Measurements from ENCODE around the gene KRT80.
A peak's percentile ranks its signal among the peaks of the same experiment; 100 is the strongest.

The KRT80 gene

DNA sequence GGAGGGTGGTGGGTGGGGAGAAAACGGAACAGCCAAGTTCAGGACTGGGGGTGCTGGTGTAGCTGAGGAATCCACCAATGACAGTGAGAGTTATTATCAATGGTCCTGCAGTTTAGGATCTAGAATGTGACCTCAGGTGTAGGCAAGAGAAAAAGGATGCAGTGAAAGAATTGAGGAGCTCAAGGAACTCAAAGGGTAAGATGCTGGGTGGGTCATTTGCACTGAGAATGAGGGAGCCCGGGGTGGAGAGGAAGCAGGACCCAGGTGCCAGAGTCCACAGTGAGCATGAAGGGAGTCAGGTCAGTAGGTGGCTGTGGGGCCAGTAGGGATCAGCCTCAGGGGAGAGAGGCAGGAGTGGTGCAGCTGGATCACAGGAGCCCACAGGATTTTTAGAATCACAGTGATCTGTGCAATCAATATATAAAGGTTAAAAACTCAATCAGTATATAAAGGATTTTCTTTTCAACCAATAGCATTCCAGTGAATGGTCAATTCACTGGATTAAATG, 38.1 kb upstream of the KRT80 start:
- no peak for DNase-seq (ENCODE audit: low spot score)

DNA sequence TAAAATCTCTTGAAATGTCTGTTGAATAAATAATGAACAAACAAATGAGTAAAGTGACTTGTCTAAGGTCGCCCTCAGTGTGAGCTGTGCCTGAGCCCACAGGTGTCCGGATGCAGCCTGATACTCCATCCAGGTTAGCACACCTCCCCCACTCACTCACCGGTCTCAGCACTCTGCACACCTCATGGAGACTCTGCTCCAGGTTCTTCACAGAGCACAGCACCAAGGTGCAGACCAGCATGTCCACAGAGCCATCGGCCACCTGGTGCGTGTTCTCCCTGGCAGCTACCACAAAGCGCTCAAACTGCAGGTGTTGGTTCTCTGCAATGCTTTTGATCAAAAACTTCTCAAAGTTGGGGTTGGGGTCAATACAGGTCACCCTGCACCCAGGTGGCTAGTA, 37.1 kb upstream of the KRT80 start:
- no peak for DNase-seq (ENCODE audit: low spot score)

DNA sequence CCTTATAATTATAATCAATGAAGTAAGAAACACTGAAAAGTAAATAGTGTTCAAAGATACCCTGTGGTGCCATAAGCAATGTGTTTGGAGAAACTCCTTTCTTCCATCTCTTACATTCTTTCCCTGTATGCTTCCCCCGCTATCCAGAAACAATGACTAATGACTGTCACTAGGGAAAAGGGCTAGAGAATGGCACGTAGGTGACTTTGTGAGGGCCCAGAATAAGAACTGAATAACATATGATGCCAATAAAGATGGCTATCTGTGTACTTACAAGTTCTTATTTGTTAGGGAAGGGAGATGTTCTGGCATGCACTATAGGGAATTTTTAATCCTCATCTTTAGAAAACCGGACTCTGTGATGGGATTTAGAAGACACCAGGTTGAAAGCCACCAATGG, 36.6 kb upstream of the KRT80 start:
- DNase-seq (ENCODE audit: low spot score) = no peak

DNA sequence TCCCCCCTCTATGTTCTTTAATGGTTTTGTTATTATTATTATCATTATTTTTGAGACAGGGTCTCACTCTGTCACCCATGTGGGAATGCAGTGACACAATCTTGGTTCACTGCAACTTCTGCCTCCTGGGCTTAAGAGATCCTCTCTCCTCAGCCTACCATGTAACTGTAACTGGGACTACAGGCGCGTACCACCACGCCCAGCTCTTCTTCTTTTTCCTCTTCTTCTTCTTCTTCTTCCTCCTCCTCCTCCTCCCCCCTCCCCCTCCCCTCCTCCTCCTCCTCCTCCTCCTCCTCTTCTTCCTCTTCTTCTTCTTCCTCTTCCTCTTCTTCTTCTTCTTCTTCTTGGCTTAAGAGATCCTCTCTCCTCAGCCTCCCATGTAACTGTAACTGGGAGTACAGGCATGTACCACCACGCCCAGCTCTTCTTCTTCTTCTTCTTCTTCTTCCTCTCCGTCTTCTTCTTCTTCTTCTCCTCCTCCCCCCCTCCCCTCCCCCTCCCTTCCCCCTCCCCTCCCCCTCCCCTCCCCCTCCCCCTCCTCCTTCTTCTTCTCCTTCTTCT, 35.9 kb upstream of the KRT80 start:
- DNase-seq (ENCODE audit: low spot score) = no peak

DNA sequence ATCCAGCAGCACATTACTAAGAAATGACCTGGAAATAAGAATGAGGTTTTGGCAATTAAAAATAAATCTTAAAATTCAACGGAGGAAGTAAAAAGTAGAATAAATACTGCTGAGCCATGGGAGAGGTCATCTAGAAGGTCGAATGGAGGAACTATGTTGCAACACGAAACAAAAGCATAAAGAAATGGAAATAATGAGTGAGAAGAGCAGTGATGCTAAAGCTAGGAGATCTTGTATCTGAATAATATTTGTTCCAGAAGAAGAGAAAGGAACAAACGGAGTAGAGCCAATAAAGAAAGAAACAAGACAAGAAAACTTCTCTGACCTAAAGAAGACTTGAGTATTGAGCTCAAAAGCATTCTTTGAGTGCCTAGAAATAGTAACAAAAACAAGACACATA, 34.6 kb upstream of the KRT80 start:
- no peak for DNase-seq (ENCODE audit: low spot score)

DNA sequence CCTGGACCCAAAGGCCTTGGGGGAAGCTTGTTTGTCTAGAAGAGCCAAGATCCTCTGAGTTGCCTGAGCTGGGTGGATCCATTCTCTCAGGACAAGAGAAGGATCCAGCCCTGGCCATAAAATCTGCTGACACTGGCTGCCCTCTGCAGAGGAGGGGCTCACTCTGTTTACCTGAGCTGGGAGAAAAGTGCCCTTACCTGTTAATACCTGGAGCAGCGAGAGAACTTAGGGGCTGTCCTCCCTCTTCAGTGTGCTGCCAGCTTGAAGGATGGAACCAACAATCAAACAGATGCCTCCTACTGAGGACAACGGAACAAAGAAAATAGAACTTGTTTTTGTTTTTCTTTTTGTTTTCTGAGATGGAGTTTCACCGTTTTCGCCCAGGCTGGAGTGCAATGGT, 33.9 kb upstream of the KRT80 start:
- no peak for DNase-seq (ENCODE audit: low spot score)

DNA sequence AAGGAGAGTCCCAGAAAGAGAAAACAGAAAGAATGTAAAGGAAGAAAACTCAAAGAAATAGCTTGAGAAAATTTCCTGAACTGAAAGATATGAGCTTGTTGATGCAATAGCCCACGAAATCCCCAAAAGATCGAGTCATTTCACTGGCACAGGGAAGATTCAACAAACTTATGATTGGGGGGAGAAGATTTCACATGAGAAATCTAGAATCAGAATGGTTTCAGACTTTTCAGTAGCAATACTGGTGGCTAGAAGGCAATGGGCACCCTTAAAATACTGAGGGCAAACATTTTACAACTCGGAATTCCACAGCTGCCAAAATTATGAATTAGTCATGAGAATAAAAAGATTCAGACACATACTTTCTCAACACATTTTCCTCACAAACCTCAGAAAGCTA, 32.3 kb upstream of the KRT80 start:
- no peak for DNase-seq (ENCODE audit: low spot score)

DNA sequence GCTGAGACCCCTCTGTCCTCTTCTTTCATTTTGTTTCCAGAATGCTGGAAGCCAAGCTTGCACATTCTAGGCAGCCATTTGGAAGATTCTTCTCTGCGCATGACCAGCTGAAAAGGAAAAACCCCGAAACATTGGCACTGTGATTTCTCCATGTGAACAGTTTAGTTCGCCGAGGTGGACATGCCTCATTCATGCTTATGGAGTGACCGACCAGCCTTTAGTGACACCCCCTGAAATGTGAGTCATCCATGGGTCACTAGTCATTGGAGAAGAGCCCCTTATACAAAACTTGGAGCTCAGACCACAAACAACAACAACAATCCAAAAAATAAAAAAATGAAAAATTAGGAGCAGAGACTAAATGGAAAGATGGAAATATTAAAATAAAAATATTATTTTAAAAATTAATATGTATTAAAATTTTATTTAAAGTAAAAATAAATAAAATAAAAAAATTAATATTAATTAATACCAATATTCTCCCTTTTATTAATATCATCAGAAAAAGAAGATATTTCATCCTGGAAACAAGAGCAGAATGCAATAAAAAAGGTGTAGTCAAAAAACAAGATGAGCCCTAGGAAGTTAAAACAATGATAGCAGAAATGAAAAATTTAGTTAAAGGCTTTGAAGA, 31.7 kb upstream of the KRT80 start:
- no peak for DNase-seq (ENCODE audit: low spot score)

DNA sequence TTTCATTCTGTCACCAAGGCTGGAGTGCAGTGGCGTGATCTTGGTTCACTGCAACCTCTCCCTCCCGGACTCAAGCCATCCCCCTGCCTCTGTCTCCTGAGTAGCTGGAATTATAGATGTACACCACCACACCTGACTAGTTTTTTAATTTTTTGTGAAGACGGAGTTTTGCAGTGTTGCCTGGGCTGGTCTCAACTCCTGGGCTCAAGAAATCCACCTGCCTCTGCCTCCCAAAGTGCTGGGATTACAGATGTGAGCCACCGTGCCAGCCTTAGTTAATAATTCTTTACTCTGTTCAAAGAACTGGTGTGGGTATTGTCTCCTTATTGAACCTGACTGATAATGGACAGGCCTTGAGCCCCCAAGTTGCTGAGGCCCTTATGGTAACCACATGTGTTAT, 30.9 kb upstream of the KRT80 start:
- DNase-seq (ENCODE audit: low spot score) = no peak

DNA sequence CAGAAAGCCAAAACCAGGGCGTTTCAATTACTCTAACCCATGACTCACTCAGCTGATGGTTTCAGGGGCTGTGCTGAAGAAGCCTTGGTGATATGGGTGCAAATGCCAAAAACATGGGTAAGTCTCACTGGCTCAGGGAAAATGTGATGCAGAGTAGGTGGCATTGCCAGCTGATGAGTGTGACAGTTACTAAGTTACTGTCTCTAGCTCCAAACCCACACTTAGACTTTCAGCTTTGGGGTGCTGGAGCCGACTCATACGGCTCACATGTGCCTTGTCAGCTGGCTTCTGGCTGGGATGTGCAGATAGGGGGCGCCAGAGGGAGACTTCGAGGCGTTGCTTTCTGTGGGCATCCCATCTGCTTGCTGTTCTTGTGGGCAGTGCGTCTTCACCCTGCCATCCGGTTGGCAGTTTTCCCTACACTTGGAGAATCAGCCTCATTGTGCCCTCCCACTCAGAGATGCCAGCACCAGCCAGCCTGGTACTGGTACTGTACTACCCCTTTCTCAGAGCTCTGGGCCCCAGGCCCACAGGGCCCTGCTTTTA, 30.2 kb upstream of the KRT80 start:
- DNase-seq (ENCODE audit: low spot score) = no peak

DNA sequence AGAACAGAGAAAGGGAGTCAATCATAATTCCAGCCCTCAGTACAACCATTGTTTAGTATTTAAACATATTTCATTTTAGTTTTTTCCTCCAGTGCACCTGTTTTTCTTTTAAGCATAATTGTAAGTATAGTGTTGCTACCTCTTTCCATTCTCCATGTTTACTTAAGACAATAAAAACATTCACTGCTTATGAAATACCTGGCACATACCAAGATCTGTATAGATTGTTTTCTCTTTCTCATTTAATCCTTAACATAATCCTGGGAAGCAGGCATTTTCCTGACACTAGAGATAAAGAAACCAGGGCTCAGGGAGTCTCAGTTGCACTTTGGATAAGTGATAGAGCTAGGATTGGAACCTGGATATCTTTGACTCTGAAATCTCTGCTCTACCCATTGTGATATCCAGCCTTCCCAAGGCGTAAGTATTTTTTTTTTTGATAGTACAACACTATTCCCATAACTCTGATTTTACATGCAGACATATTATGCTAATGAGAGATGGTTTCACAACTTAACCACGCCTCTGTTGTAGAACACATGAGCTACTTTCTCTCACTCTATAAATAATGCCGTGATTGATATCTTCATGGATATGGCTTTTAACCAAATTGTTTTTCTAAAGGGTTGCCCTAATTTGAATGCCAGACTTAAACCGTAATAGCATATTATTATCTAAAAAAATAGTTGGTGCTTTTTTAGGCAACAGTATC, 29.4 kb upstream of the KRT80 start:
- no peak for DNase-seq (ENCODE audit: low spot score)

DNA sequence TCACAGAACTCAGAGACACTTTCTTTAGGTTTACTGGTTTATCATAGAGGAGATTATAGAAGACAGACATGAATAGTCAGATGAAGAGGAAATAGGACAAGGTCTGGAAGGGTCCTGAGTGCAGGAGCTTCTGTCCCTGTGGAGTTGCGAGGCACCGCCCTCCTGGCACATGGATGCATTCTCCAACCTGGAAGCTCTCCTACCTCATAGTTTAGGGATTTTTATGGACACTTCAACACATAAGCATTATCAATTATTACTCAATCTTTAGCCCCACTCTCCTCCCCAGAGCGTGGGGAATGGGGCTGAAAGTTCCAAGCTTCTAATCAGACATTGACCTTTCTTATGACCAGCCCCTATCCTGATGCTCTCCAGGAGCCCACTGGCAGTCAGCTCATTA, 28.7 kb upstream of the KRT80 start:
- no peak for DNase-seq (ENCODE audit: low spot score)

DNA sequence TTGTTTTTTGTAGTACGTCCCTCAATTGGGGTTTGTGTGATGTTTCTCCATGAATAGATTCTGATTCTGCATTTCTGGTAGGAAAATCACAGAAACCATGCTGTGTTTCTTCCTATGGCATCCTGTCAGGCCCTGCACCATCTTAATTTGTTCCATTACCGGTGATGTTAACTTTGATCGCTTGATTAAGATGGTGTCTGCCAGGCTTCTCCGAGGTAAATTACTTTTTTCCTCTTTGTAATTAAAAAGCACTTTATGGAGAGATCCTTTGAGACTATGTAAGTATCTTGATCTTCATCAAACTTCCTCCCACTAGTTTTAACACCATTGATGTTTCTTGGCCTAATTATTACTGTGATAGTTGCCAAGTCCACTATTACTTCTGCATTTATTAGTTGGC, 26.2 kb upstream of the KRT80 start:
- DNase-seq (ENCODE audit: low spot score) = no peak

DNA sequence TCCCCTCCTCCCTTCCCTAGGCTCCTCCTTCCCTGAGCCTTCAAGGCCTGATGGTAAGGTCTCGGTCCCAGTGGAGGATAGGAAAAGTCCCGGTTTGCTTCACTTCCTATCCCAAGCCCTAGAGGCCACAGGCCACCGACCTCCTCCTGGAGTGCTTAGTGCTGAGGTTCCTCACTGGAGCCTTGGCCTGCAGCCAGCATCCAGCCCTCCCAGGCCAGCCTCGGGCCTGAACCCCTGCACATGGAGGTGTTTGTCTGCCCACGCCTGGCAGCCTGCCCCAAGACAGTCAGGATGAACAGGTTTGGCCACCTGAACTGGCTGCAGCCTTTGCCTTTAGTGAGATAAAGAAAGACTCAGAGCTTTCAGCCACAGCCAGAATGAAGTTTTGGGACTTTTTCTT, 25.4 kb upstream of the KRT80 start:
- no peak for DNase-seq (ENCODE audit: low spot score)

DNA sequence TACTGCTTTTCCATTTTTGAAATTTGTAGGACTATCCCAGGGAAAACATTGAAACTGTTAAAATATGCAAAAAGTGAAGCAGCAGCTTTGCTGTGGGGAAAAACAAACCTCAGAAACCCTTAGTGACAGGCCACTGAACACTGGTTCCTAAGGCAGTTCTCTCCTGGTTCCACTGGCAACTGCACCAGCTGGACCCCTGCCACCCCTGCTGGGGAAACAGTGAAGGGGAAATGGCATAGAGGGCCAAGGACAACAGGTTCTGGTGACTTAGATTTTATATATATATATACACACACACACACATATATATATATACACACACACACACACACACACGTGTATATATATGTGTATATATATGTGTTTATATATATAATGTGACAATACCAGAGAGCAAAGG, 25.0 kb upstream of the KRT80 start:
- DNase-seq (ENCODE audit: low spot score) = no peak

DNA sequence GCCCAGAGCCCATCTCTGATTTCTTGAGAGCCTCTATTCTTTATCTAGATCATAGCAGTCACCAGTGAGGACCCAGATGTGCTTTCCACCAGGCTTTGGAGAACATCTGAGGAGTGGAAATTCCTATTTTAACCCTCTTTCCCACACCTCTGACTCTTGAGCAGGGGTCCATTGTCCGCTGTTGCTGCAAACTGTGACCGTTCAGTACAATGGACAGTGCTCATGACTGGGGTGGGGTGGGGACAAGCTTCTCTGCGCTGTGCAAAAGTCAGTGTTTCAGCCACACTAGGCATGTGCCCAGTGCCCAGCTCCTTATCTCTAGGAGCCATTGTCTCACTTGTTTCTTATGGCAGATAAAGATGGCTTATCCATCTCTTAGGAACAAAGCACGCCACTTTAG, 24.3 kb upstream of the KRT80 start:
- DNase-seq (ENCODE audit: low spot score) = no peak

DNA sequence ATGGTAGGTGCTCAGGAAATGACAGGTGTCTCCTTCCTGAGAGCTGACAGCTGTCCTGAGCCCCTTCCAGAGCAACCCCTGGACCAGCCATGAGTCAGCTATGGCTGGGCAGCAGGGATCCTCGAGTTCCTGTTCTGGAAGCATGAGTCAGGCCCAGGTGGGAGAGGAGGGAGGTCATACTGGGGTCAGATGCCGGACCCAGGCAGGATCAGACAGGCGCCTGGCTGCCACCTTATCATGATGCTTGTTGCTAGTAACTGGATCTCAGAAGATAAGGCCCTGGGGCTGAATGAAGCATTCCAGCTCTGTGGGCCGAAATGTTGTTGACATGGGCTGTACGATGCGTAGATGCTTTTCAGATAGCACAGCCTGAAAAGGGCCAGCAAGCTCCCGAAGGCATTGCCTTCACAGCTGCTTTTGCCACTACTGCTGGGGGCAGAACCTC, 23.8 kb upstream of the KRT80 start:
- peak; percentile 78 for DNase-seq (ENCODE audit: low spot score)

DNA sequence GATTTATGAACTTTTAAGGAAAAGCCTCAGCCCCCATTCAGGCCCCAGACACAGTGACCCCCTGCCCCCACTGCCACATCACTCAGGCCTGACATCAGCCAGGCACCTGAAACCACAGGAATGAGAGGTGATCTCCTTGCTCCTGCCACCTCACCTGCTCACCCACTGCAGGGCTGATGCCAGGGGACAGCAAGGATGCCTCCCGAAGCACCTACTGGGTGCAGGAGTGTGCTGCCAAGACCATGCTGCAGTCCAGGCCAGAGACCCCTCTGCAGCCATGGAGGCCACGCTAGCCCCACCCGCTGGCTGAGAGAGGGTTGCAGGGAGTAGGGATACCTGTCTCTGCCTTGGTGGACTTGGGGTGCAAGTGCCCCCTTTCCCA, 22.6 kb upstream of the KRT80 start:
- DNase-seq (ENCODE audit: low spot score) = no peak

DNA sequence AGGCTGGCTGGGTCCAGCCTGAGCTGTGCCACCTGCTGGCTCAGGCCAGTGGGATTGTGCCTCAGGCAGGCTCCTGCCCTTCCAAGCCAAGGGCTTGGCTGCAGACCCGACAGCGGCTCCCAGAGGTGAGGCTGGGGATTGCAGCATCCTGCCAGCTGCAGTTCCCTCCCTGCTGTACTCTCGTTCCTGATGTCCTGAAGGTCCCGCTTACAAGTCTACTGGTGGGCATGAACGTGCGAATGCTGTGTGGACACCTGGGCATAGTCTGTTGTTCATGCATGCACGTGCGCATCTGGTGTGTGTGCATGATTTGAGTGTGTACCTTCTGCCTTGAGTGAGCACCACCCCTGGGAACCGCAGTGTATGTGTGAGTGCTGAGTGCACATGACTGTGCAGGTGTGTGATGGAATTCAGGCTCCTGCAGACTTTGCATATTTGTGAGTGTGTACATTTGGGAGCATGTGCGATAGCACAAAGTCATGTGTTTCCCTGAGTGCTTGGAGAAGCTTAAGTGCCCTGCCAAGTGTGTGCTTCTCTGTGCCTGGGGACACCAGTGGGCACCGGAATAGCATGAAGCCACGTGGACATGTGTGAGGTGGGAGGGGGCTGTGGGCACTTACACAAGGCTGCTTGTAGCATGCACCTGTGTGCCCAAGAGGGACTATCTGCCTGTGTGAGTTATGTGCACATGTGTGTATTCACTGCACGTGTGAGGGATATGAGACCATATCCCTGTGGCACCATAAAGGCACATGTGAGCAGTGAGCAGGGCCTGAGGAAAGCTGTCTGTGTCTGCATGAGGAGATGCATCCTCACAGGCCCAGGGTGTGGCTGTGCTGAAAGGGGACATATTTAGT, 22.0 kb upstream of the KRT80 start:
- DNase-seq (ENCODE audit: low spot score) = peak; percentile 52

DNA sequence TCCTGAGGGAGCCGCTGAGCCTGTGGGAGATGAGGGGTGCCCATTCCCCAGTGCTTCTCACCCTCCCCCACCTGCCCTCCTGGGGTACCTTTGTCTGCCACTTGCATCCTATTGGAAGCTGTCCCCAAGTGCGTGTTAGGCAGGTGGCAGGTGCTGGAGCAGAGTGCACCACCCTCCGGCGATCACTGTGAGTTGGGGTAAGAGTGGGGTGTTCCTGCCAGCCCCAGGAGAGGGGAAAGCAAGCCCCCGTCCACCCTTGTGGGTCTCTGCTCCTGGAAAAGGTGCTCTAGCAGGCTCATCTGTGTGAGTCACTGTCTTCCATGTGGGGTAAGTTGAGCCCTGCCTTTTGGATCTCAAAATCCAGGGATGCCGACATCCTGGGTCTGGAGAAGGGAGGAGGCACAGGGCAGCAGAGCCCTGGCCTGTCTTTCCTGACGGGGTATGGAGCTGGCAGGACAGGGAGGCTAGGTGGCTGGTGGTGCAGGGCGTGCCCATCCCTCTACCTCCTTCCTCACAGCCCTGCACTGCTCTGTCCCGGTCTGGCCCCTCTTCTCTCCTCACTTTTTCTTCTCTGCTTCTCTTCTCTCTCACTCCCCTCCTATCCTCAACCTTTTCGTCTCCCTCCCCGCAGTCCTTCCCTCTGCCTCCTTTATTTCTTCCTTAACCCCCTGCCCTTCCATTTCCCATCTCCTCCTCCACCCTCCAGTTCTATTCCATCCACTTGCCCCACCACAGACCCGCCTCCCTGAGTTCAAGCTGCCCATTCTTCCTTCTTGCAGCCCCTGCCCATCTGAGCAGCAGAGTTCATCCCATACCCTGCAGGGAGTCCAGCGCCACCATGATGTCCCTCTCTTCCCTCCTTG, 21.1 kb upstream of the KRT80 start:
- no peak for DNase-seq (ENCODE audit: low spot score)
